Activated T-cell treated with anti-CD3 and anti-CD28 coated beads, Interleukin-2, amount 50 U/mL, for 24 hours (primary cell): Measurements from ENCODE around the gene EPB41L3.

ENCODE experiments used
- DNase-seq: peaks from one replicate; pipeline ENCODE4 v3.0.0-alpha.2; 2020
- H3K27ac Mint-ChIP-seq: 2 replicates; pipeline ENCODE4 v1.8.0; 2020; ENCODE audit warnings: mild to moderate bottlenecking, mixed read lengths
- H3K27me3 Mint-ChIP-seq: 2 replicates; pipeline ENCODE4 v1.8.0; 2020; ENCODE audit warnings: mixed read lengths
- H3K36me3 Mint-ChIP-seq: 2 replicates; pipeline ENCODE4 v1.8.0; 2020; ENCODE audit warnings: low read depth, mixed read lengths
- H3K4me1 Mint-ChIP-seq: 2 replicates; pipeline ENCODE4 v1.8.0; 2020; ENCODE audit warnings: low read depth, mixed read lengths
- H3K4me3 Mint-ChIP-seq: 2 replicates; pipeline ENCODE4 v1.8.0; 2020; ENCODE audit warnings: mild to moderate bottlenecking, moderate library complexity, mixed read lengths
- H3K9me3 Mint-ChIP-seq: 2 replicates; pipeline ENCODE4 v1.8.0; 2020; ENCODE audit warnings: mixed read lengths

EPB41L3 gene

GRCh38 chr18:5434425-5434824 lies 109.4 kb downstream of the EPB41L3 start:
- H3K27ac Mint-ChIP-seq = no peak overlapping the region
- H3K27me3 Mint-ChIP-seq = no peaks in the 10 kb centered on the region
- no peaks in the 10 kb centered on the region for H3K9me3 Mint-ChIP-seq
- no peaks in the 10 kb centered on the region for H3K36me3 Mint-ChIP-seq
- H3K4me3 Mint-ChIP-seq = no peak overlapping the region
- DNase-seq = no peak
- no peaks in the 10 kb centered on the region for H3K4me1 Mint-ChIP-seq

- H3K36me3 Mint-ChIP-seq = no peaks in the 10 kb centered on the region
- H3K9me3 Mint-ChIP-seq = no peaks in the 10 kb centered on the region
- H3K4me3 Mint-ChIP-seq = no peak overlapping the region
- no peak for DNase-seq
- H3K27ac Mint-ChIP-seq = no peak overlapping the region
- no peaks in the 10 kb centered on the region for H3K27me3 Mint-ChIP-seq
- no peaks in the 10 kb centered on the region for H3K4me1 Mint-ChIP-seq
Measured at GRCh38 chr18:5431836-5432575, 111.8 kb downstream of the EPB41L3 start.

- no peaks in the 10 kb centered on the region for H3K36me3 Mint-ChIP-seq
- H3K4me1 Mint-ChIP-seq = peaks cover 2% of the 10 kb centered on the region
- H3K27ac Mint-ChIP-seq = no peak overlapping the region
- H3K9me3 Mint-ChIP-seq = no peaks in the 10 kb centered on the region
- H3K27me3 Mint-ChIP-seq = no peaks in the 10 kb centered on the region
- DNase-seq = no peak
- H3K4me3 Mint-ChIP-seq = no peak overlapping the region
Measured at GRCh38 chr18:5430131-5430530, 113.7 kb downstream of the EPB41L3 start.

DNA sequence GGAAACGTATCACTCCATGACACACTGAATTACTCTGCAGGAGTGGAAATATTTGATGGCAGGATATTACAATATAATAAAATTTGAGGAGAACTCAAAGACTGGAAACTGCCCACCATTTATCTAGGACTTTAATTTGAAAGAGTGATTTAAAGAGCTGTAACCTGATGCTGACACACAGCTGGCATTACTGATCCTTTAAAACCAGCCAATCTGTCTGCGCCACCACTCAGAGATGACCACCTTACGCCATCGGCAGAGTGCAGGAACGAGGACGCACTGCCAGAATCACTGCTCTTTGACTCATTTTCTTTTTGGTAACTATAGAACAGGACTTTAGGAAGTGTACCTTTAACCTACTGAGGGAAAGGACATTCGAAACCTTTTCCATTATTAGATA lies 114.1 kb downstream of the EPB41L3 start:
- no peaks in the 10 kb centered on the region for H3K27me3 Mint-ChIP-seq
- no peaks in the 10 kb centered on the region for H3K9me3 Mint-ChIP-seq
- no peak for DNase-seq
- H3K4me3 Mint-ChIP-seq = no peak overlapping the region
- H3K36me3 Mint-ChIP-seq = no peaks in the 10 kb centered on the region
- H3K27ac Mint-ChIP-seq = no peak overlapping the region
- peaks cover 3% of the 10 kb centered on the region for H3K4me1 Mint-ChIP-seq

DNA sequence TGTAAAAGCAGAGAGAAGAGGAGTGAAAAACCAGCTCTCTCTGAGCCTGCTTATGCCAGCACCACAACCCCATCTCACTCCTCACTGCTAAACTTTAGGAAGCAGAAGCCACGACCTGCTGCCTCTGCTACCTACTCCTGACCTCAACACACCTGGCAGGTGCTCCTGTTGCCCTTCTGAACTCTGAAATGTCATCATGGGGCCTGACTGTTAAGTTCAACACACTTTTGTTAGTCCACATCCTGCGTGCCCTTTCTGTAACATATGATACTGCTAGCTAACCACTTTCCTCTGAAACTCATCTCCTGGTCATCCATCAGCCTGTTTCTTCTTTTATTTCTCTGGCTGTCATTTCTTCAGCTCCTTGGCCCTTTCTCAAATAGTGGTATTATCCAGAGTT lies 118.1 kb downstream of the EPB41L3 start:
- DNase-seq = no peak
- H3K4me1 Mint-ChIP-seq = peaks cover 5% of the 10 kb centered on the region
- peaks cover 4% of the 10 kb centered on the region for H3K27me3 Mint-ChIP-seq
- no peak overlapping the region for H3K4me3 Mint-ChIP-seq
- H3K27ac Mint-ChIP-seq = no peak overlapping the region
- H3K36me3 Mint-ChIP-seq = no peaks in the 10 kb centered on the region
- no peaks in the 10 kb centered on the region for H3K9me3 Mint-ChIP-seq

- Mint-ChIP-seq H3K4me1 (peaks cover 5% of the 10 kb centered on the region), H3K9me3 (no peaks in the 10 kb centered on the region), H3K36me3 (no peaks in the 10 kb centered on the region), H3K4me3 (no peak overlapping the region), H3K27me3 (peaks cover 4% of the 10 kb centered on the region), H3K27ac (no peak overlapping the region)
- no peak for DNase-seq
Measured at GRCh38 chr18:5424903-5425664, 118.7 kb downstream of the EPB41L3 start.

- no peak for DNase-seq
- Mint-ChIP-seq H3K4me3 (no peak overlapping the region), H3K36me3 (no peaks in the 10 kb centered on the region), H3K4me1 (peaks cover 5% of the 10 kb centered on the region), H3K27me3 (peaks cover 9% of the 10 kb centered on the region), H3K27ac (no peak overlapping the region), H3K9me3 (no peaks in the 10 kb centered on the region)
Measured at GRCh38 chr18:5422626-5423025, 121.2 kb downstream of the EPB41L3 start.

DNA sequence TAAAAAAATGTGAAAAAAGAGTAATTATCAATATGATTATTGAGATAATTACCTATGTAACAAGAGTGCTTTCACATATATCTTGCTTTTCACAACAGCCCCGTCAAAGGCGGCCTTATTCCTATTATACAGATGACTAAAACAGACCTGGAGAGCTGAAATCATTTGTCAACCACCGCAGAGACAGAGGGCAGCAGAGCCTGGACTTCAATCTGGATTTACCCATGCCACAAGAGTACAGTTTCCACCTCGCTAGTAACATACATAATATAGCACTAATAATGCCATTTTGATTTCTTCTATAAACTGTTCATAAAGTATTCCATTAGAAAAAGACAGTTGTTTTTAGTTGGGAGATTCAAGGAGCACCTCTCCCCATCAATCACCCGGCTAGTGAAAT lies 121.8 kb downstream of the EPB41L3 start:
- H3K4me3 Mint-ChIP-seq = no peak overlapping the region
- H3K36me3 Mint-ChIP-seq = no peaks in the 10 kb centered on the region
- DNase-seq = no peak
- H3K4me1 Mint-ChIP-seq = peaks cover 5% of the 10 kb centered on the region
- H3K9me3 Mint-ChIP-seq = no peaks in the 10 kb centered on the region
- peaks cover 13% of the 10 kb centered on the region for H3K27me3 Mint-ChIP-seq
- H3K27ac Mint-ChIP-seq = no peak overlapping the region

DNA sequence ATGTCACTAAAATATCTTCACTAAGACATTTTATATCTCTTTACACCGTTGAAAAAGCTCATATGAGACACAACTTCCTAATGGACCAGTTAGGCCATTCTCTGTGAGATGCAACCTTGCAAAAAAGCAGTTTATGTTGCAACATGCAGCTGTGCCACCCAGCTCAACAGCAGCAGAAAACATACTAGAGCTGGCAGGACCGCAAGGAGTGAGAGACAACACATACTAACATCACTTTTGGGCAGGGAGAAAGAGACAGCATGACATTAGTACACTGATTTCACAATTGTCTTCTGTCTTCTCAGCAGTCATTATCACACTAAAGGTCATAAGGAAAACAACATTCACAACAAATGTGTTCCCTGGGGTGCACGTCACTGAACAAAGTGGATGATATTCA lies 122.9 kb downstream of the EPB41L3 start:
- Mint-ChIP-seq H3K27ac (no peak overlapping the region), H3K9me3 (no peaks in the 10 kb centered on the region), H3K4me3 (no peak overlapping the region), H3K36me3 (no peaks in the 10 kb centered on the region), H3K4me1 (peaks cover 5% of the 10 kb centered on the region), H3K27me3 (peaks cover 13% of the 10 kb centered on the region)
- no peak for DNase-seq

DNA sequence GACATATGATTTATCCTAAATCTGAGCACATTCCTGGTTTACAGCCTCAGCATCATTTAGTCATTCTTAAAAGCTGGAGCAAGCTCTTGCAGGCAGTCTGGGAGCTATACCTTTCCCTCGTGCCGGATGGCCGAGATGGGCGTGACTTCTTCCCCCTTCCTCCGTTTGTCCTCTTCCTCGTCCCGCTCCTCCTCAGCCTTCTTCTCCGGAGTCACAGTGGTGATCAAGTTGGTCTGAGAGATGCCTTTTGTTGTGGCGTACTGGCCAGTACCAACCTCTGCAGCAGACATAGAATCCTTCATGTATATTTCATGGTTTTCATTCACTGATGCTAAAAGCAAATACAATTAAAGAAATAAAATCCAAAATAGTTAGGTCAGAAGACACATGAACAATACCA lies 124.2 kb downstream of the EPB41L3 start:
- Mint-ChIP-seq H3K4me3 (no peak overlapping the region), H3K9me3 (no peaks in the 10 kb centered on the region), H3K4me1 (peaks cover under 1% of the 10 kb centered on the region), H3K27me3 (peaks cover 13% of the 10 kb centered on the region), H3K36me3 (no peaks in the 10 kb centered on the region), H3K27ac (no peak overlapping the region)
- no peak for DNase-seq

- peaks cover 13% of the 10 kb centered on the region for H3K27me3 Mint-ChIP-seq
- no peak for DNase-seq
- H3K4me3 Mint-ChIP-seq = no peak overlapping the region
- H3K36me3 Mint-ChIP-seq = no peaks in the 10 kb centered on the region
- H3K4me1 Mint-ChIP-seq = no peaks in the 10 kb centered on the region
- no peak overlapping the region for H3K27ac Mint-ChIP-seq
- no peaks in the 10 kb centered on the region for H3K9me3 Mint-ChIP-seq
Measured at GRCh38 chr18:5419030-5419429, 124.8 kb downstream of the EPB41L3 start.

DNA sequence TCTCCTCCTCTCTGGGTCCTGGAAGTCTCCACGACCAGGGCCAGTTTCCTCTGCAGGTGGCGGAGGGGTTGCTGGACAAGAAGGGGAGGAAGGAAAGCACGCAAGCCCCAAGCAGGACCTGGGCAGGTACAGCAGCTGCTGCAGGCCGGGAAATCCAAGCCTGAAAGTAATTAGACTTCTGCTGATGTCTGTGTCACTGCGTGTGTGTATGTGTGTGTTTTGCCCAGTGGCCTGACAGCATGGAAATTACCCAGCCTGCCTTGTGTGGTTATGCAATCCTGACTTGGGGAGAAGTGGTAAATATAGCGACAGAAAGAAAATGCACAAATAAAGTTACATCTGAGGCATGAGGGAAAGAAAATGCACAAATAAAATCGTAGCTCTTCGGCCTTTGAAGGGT lies 126.5 kb downstream of the EPB41L3 start:
- DNase-seq = no peak

DNA sequence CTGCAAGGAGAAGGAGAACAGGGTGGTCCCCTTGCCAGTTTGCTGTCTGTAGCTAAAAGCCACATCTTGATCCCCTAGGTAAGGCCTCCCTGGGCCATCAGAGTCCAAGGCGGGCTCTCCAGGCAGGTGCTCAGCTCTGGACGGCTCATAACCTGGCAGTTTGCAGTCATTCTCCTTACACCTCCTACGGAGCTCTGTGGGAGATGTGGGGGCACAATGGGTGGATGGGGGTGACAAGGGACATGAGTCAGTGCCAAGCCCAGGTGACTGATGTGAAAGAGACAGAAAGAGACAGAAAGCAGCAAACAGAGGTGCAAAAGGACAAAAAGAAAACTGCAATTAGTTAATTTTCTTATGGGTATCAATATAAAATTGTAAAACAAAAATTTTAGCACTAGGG lies 127.7 kb downstream of the EPB41L3 start:
- DNase-seq = no peak
- Mint-ChIP-seq H3K27ac (no peak overlapping the region), H3K27me3 (peaks cover 12% of the 10 kb centered on the region), H3K36me3 (no peaks in the 10 kb centered on the region), H3K4me3 (no peak overlapping the region), H3K4me1 (no peaks in the 10 kb centered on the region), H3K9me3 (no peaks in the 10 kb centered on the region)

More for the DNA sequence above, 126.5 kb downstream of the EPB41L3 start:
- Mint-ChIP-seq H3K27ac (no peak overlapping the region), H3K4me3 (no peak overlapping the region), H3K27me3 (peaks cover 13% of the 10 kb centered on the region), H3K36me3 (no peaks in the 10 kb centered on the region), H3K4me1 (no peaks in the 10 kb centered on the region), H3K9me3 (no peaks in the 10 kb centered on the region)

GRCh38 chr18:5415665-5416064 lies 128.1 kb downstream of the EPB41L3 start:
- H3K27ac Mint-ChIP-seq = no peak overlapping the region
- H3K36me3 Mint-ChIP-seq = no peaks in the 10 kb centered on the region
- no peak for DNase-seq
- no peaks in the 10 kb centered on the region for H3K4me1 Mint-ChIP-seq
- peaks cover 9% of the 10 kb centered on the region for H3K27me3 Mint-ChIP-seq
- no peaks in the 10 kb centered on the region for H3K9me3 Mint-ChIP-seq
- H3K4me3 Mint-ChIP-seq = no peak overlapping the region

- H3K4me3 Mint-ChIP-seq = no peak overlapping the region
Measured at GRCh38 chr18:5415031-5415430, 128.8 kb downstream of the EPB41L3 start.

More at GRCh38 chr18:5415031-5415430, 128.8 kb downstream of the EPB41L3 start:
- no peak for DNase-seq
- peaks cover 9% of the 10 kb centered on the region for H3K27me3 Mint-ChIP-seq
- no peaks in the 10 kb centered on the region for H3K9me3 Mint-ChIP-seq
- H3K27ac Mint-ChIP-seq = no peak overlapping the region
- no peaks in the 10 kb centered on the region for H3K4me1 Mint-ChIP-seq
- H3K36me3 Mint-ChIP-seq = no peaks in the 10 kb centered on the region
